ENCODE measurements around the gene HES4.
"Not testable (repeated sequence)": the region's sequence is repeated elsewhere in the genome, so short reads cannot be mapped to it uniquely, and the experiment has no call there.

Gene HES4

GRCh38 chr1:980602-981395, 19.1 kb downstream of the HES4 start:
- Histone ChIP-seq H3K27me3 (ENCODE audit: control insufficient read depth in 5 of 5, insufficient read depth in 4 of 5, low read length in 5 of 5) (peaks cover 13 to 50% (median 41%) of the 10 kb centered on the region in 5 donors), H3K27ac (ENCODE audit: low read depth, low read length) (no peak overlapping the region), H3K4me1 (ENCODE audit: control insufficient read depth in 5 of 5, insufficient read depth in 5 of 5, low read length in 5 of 5) (peaks cover 2 to 6% (median 5%) of the 10 kb centered on the region in 5 donors), H3K9ac (ENCODE audit: low read length in 5 of 5) (no peak overlapping the region), H3K36me3 (ENCODE audit: control insufficient read depth in 5 of 5, insufficient read depth in 5 of 5, low read length in 5 of 5) (no peaks in the 10 kb centered on the region), H3K4me3 (ENCODE audit: low read depth in 1 of 5, low read length in 5 of 5) (no peak overlapping the region), H3K9me3 (ENCODE audit: control insufficient read depth in 5 of 5, low read length in 5 of 5) (no peaks in the 10 kb centered on the region)

DNA sequence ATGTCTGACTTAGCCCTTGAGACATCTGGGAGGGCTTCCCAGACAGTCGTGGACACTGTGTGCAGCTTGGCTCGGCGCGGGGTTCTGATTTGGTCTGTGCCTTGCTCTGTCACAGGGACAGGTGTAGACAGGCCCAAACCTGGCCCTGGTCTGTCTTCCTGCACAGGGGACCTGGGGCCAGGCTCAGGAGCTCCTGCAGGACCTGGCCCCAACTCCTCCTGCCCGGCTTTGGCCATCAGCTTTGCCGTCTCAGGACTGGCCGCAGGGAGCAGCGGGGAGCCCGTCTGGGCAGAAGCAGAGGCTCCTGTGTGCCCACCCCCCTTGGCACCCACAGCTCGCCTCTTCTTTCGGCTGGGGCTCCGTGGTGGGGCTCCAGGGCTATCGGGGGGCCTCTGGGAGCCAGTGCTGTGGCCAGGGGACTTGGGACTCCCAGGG, 19.7 kb downstream of the HES4 start:
- Histone ChIP-seq H3K9ac (ENCODE audit: low read length in 5 of 5) (no peak overlapping the region), H3K36me3 (ENCODE audit: control insufficient read depth in 5 of 5, insufficient read depth in 5 of 5, low read length in 5 of 5) (no peaks in the 10 kb centered on the region), H3K4me3 (ENCODE audit: low read depth in 1 of 5, low read length in 5 of 5) (no peak overlapping the region), H3K4me1 (ENCODE audit: control insufficient read depth in 5 of 5, insufficient read depth in 5 of 5, low read length in 5 of 5) (peaks cover 2 to 7% (median 5%) of the 10 kb centered on the region in 5 donors), H3K9me3 (ENCODE audit: control insufficient read depth in 5 of 5, low read length in 5 of 5) (no peaks in the 10 kb centered on the region), H3K27me3 (ENCODE audit: control insufficient read depth in 5 of 5, insufficient read depth in 4 of 5, low read length in 5 of 5) (peaks cover 18 to 53% (median 46%) of the 10 kb centered on the region in 5 donors), H3K27ac (ENCODE audit: low read depth, low read length) (no peak overlapping the region)

GRCh38 chr1:979744-980072, 20.2 kb downstream of the HES4 start:
- no peaks in the 10 kb centered on the region for H3K36me3 ChIP-seq (ENCODE audit: control insufficient read depth in 5 of 5, insufficient read depth in 5 of 5, low read length in 5 of 5)
- H3K4me1 ChIP-seq (ENCODE audit: control insufficient read depth in 5 of 5, insufficient read depth in 5 of 5, low read length in 5 of 5) = peaks cover 2 to 7% (median 5%) of the 10 kb centered on the region in 5 donors
- H3K4me3 ChIP-seq (ENCODE audit: low read depth in 1 of 5, low read length in 5 of 5) = no peak overlapping the region
- H3K27ac ChIP-seq (ENCODE audit: low read depth, low read length) = no peak overlapping the region
- H3K9ac ChIP-seq (ENCODE audit: low read length in 5 of 5) = no peak overlapping the region
- peaks cover 18 to 55% (median 48%) of the 10 kb centered on the region in 5 donors for H3K27me3 ChIP-seq (ENCODE audit: control insufficient read depth in 5 of 5, insufficient read depth in 4 of 5, low read length in 5 of 5)
- no peaks in the 10 kb centered on the region for H3K9me3 ChIP-seq (ENCODE audit: control insufficient read depth in 5 of 5, low read length in 5 of 5)

DNA sequence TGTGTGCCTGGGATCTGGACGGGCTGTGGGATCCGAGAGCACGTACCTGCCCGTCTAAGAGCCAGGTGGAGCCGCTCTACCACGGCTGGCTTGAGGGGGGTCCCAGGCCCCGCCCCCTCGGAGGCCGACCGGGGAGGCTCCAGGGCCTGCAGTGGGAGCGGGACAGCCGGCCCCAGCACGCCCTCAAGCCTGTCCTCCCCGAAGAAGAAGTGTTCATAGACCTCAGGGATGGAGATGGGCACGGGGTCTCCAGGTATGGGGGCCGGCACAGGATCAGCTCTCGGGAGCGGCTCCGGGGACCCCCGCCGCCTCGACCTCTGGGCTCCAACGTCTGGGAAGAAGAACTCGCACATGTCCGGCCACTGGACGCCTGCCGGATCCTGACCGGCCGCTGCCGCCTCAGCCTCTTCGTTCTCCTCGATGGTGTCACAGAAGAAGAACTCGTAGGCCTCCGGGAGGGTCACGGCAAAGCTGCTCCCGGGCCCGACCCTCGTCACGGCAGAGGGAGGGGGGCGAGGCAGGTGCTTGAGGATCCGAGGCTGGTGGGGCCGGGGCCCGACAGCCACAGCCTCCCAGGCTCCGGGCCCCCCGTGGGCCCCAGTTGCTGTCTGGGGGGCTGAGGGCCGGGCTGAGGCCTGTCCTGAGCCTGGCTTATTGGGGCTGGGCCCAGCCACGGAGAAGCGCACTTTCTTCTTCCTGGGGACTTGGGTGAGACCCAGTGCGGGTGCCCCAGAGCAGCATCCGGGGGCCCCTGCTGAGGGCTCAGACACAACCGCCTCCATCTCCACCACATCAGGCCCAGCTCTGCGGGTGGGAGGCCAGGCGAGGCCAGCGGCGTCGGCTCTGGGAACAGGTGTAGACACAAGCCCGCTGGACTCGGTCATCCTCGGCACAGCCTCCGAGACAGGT, 20.8 kb downstream of the HES4 start:
- Histone ChIP-seq H3K4me3 (ENCODE audit: low read depth in 1 of 5, low read length in 5 of 5) (no peak overlapping the region), H3K27me3 (ENCODE audit: control insufficient read depth in 5 of 5, insufficient read depth in 4 of 5, low read length in 5 of 5) (peaks cover 18 to 61% (median 54%) of the 10 kb centered on the region in 5 donors), H3K36me3 (ENCODE audit: control insufficient read depth in 5 of 5, insufficient read depth in 5 of 5, low read length in 5 of 5) (no peaks in the 10 kb centered on the region), H3K9ac (ENCODE audit: low read length in 5 of 5) (no peak overlapping the region), H3K4me1 (ENCODE audit: control insufficient read depth in 5 of 5, insufficient read depth in 5 of 5, low read length in 5 of 5) (peaks cover 2 to 7% (median 5%) of the 10 kb centered on the region in 5 donors), H3K27ac (ENCODE audit: low read depth, low read length) (no peak overlapping the region), H3K9me3 (ENCODE audit: control insufficient read depth in 5 of 5, low read length in 5 of 5) (no peaks in the 10 kb centered on the region)

DNA sequence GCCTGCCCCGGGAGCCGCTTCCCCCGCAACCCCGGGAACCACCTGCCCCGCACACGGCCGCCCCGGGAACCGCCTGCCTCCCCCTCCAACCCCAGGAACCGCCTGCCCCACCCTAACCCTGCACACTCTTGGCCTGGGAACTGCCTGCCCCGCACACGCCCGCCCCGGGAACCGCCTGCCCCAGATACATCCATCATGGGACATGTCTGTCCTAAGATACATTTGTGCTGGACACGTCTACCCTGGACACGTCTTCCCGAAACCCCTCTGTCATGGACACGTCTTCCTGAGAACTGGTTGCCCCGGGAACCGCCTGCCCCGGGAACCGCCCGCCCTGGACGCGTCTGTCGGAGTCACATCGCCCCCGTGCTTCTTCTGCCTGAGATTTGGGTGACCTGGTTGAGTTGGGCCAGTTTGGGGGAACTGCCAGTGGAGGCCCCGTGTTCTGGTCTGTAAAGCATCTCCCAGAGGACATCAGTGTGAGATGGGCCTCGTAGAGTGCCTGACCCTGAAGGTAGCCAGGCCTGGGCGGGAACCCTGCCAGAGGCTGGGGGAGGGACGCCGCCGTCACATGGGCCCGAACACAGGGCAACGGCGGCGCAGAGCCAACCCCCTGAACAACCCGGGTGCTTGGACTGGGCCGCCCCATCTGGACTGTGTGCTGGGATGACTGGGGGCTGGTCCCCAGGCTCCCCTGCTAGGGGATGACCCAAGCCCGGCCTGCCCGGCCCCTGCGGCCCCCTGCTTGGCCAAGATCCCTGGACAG, 21.6 kb downstream of the HES4 start:
- no peaks in the 10 kb centered on the region for H3K9me3 ChIP-seq (ENCODE audit: control insufficient read depth in 5 of 5, low read length in 5 of 5)
- peak overlapping the region in 1 of 5 donors; percentile 26 for H3K9ac ChIP-seq (ENCODE audit: low read length in 5 of 5)
- no peak overlapping the region for H3K4me3 ChIP-seq (ENCODE audit: low read depth in 1 of 5, low read length in 5 of 5)
- H3K36me3 ChIP-seq (ENCODE audit: control insufficient read depth in 5 of 5, insufficient read depth in 5 of 5, low read length in 5 of 5) = no peaks in the 10 kb centered on the region
- peaks cover 23 to 64% (median 56%) of the 10 kb centered on the region in 5 donors for H3K27me3 ChIP-seq (ENCODE audit: control insufficient read depth in 5 of 5, insufficient read depth in 4 of 5, low read length in 5 of 5)
- no peak overlapping the region for H3K27ac ChIP-seq (ENCODE audit: low read depth, low read length)
- peaks cover 2 to 7% (median 5%) of the 10 kb centered on the region in 5 donors for H3K4me1 ChIP-seq (ENCODE audit: control insufficient read depth in 5 of 5, insufficient read depth in 5 of 5, low read length in 5 of 5)

DNA sequence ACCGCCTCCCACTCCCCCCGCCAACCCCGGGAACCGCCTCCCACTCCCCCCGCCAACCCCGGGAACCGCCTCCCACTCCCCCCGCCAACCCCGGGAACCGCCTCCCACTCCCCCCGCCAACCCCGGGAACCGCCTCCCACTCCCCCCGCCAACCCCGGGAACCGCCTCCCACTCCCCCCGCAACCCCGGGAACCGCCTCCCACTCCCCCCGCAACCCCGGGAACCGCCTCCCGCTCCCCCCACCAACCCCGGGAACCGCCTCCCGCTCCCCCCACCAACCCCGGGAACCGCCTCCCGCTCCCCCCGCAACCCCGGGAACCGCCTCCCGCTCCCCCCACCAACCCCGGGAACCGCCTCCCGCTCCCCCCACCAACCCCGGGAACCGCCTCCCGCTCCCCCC, 23.1 kb downstream of the HES4 start:
- H3K9me3 ChIP-seq (ENCODE audit: control insufficient read depth in 5 of 5, low read length in 5 of 5); H3K4me1 ChIP-seq (ENCODE audit: control insufficient read depth in 5 of 5, insufficient read depth in 5 of 5, low read length in 5 of 5); H3K27ac ChIP-seq (ENCODE audit: low read depth, low read length); H3K36me3 ChIP-seq (ENCODE audit: control insufficient read depth in 5 of 5, insufficient read depth in 5 of 5, low read length in 5 of 5); H3K9ac ChIP-seq (ENCODE audit: low read length in 5 of 5); H3K4me3 ChIP-seq (ENCODE audit: low read depth in 1 of 5, low read length in 5 of 5): not testable (repeated sequence)
- peaks cover 29 to 61% (median 53%) of the 10 kb centered on the region in 5 donors for H3K27me3 ChIP-seq (ENCODE audit: control insufficient read depth in 5 of 5, insufficient read depth in 4 of 5, low read length in 5 of 5)

DNA sequence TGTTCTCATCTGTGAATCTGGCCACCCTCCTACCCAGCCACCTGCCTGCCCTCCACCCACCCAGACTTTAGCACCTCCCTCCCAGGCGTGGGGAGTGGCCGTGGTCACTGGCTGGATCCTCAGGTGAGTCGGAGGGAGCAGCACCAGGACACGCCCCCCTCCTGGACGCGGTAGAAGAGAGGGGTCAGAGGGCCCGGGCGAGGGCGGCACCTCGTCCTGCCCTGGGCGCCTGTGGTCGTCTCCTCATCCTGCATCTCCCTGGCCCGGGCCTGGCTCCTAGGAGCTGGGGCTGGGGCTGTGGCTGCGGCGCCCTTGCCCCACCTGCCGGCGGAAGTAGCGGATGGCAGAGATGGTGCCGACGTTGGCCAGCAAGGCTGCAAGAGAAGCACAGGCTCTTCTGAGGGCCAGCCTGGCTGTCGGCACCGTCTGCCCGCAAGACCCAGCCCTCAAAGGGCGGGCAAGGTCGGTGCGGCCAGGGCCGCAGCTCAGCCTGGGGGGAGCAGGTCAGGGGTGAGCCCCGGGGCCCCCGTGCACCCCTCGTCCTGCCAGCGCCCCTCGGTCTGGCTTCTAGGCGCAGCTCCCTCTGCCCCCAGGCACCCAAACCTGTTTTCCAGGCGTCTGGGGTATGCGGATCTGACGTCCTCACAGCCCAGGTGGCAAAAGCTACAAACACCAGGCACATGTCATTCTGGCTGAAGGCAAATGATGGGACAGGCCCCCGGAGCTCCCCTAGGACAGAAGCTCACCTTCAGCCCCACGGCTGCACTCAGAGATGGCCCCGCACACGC, 23.8 kb downstream of the HES4 start:
- peaks cover 29 to 64% (median 54%) of the 10 kb centered on the region in 5 donors for H3K27me3 ChIP-seq (ENCODE audit: control insufficient read depth in 5 of 5, insufficient read depth in 4 of 5, low read length in 5 of 5)
- no peaks in the 10 kb centered on the region for H3K36me3 ChIP-seq (ENCODE audit: control insufficient read depth in 5 of 5, insufficient read depth in 5 of 5, low read length in 5 of 5)
- peak overlapping the region in 1 of 5 donors; percentile 11 for H3K9ac ChIP-seq (ENCODE audit: low read length in 5 of 5)
- H3K4me3 ChIP-seq (ENCODE audit: low read depth in 1 of 5, low read length in 5 of 5) = no peak overlapping the region
- H3K9me3 ChIP-seq (ENCODE audit: control insufficient read depth in 5 of 5, low read length in 5 of 5) = no peaks in the 10 kb centered on the region
- no peak overlapping the region for H3K27ac ChIP-seq (ENCODE audit: low read depth, low read length)
- H3K4me1 ChIP-seq (ENCODE audit: control insufficient read depth in 5 of 5, insufficient read depth in 5 of 5, low read length in 5 of 5) = peaks cover 2 to 7% (median 3%) of the 10 kb centered on the region in 5 donors

- Histone ChIP-seq H3K4me1 (ENCODE audit: control insufficient read depth in 5 of 5, insufficient read depth in 5 of 5, low read length in 5 of 5) (peaks cover 2 to 7% (median 3%) of the 10 kb centered on the region in 5 donors), H3K27ac (ENCODE audit: low read depth, low read length) (no peak overlapping the region), H3K36me3 (ENCODE audit: control insufficient read depth in 5 of 5, insufficient read depth in 5 of 5, low read length in 5 of 5) (no peaks in the 10 kb centered on the region), H3K4me3 (ENCODE audit: low read depth in 1 of 5, low read length in 5 of 5) (no peak overlapping the region), H3K27me3 (ENCODE audit: control insufficient read depth in 5 of 5, insufficient read depth in 4 of 5, low read length in 5 of 5) (peaks cover 32 to 69% (median 60%) of the 10 kb centered on the region in 5 donors), H3K9ac (ENCODE audit: low read length in 5 of 5) (no peak overlapping the region), H3K9me3 (ENCODE audit: control insufficient read depth in 5 of 5, low read length in 5 of 5) (no peaks in the 10 kb centered on the region)
Measured at GRCh38 chr1:975365-975764, 24.5 kb downstream of the HES4 start.

DNA sequence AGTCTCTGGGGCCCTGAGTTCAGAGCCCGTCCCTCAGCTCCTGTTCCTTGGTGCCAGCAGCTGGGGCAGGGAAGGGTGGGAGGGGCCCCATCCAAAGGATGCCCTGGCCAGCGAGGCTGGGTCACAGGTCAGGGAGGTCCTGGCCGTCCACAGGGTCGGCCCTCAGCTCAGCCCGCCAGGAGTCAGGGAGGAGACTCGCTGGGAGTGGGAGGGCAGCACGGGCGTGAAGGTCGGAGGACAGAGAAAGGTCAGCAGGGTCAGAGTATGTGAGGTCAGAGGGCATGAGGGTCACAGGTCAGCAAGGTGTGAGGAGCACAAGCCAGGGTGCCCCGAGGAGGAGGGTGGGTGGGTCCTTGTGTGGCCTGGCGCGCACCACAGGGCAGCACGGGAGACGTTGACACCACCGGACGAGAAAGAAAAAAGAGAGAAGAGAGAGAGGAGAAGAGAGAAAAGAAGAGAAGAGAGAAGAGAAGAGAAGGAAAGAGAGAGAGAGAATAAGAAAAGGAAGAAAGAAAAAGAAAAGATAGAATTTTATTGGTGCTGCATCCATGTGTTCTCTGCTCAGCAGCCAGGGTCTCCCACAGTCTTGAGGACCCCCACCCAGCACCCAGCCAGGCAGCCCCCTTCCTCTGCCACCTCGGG, 25.1 kb downstream of the HES4 start:
- peaks cover 34 to 69% (median 64%) of the 10 kb centered on the region in 5 donors for H3K27me3 ChIP-seq (ENCODE audit: control insufficient read depth in 5 of 5, insufficient read depth in 4 of 5, low read length in 5 of 5)
- no peak overlapping the region for H3K27ac ChIP-seq (ENCODE audit: low read depth, low read length)
- H3K9me3 ChIP-seq (ENCODE audit: control insufficient read depth in 5 of 5, low read length in 5 of 5) = no peaks in the 10 kb centered on the region
- peaks cover 2 to 7% (median 3%) of the 10 kb centered on the region in 5 donors for H3K4me1 ChIP-seq (ENCODE audit: control insufficient read depth in 5 of 5, insufficient read depth in 5 of 5, low read length in 5 of 5)
- H3K9ac ChIP-seq (ENCODE audit: low read length in 5 of 5) = no peak overlapping the region
- H3K4me3 ChIP-seq (ENCODE audit: low read depth in 1 of 5, low read length in 5 of 5) = no peak overlapping the region
- no peaks in the 10 kb centered on the region for H3K36me3 ChIP-seq (ENCODE audit: control insufficient read depth in 5 of 5, insufficient read depth in 5 of 5, low read length in 5 of 5)

Measured in subcutaneous abdominal adipose tissue (tissue), 5 donors.